Amygdala (tissue), 56 donors: ENCODE results near the gene B3GALT4.
"Not testable (repeated sequence)": the region's sequence is repeated elsewhere in the genome, so short reads cannot be mapped to it uniquely, and the experiment has no call there.

Experiments
- DNase-seq, 56 donors: peaks; one replicate each; lab custom pipeline; 2025; lab: John Stamatoyannopoulos, UW

B3GALT4 gene

GRCh38 chr6:33276864-33277662 is at the start of gene B3GALT4:
B3GALT4 (plus strand) TSS chr6:33277123; CDS start chr6:33277420, 297 bp downstream.
- DNase-seq, result peak in 40 of 56 donors; percentile 12 to 75 (median 50)

DNA sequence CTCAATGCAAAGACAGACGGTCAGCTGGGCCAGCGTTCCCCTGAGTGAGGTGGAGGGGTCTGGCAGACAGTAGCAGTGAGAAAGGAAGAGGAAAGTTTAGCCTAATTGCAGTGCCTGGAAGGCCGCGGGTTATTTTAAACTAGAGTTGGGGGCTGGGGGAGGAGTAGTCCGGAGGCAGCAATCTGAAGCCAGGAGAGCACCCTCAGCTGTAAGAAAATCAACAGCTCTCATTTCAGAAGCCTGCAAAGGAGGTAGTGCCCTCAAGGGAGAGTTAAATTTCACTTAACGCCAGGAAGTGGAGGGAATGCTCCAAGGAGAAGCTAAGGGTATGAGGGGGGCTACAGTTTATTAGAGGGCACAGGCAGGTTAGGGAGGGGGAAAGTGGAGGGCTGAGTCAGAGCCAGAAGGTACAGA is 41.7 kb upstream of the B3GALT4 start:
- no peak for DNase-seq

DNA sequence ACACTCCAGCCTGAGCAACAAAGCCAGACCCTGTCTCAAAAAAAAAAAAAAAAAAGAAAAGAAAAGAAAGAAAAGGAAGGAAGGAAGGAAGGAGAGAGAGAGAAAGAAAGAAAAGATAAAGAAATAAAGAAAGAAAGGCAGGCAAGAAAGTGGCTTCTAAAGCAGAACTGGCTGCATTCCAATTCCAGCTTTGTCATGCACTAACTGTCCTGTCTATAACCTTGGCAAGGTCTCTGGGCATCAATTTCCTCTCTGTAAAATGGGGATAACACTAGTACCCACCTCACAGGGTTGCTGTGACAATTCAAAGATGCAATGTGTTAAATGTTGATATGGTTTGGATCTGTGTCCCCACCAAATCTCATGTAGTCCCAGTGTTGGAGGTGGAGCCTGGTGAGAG is 40.6 kb upstream of the B3GALT4 start:
- no peak for DNase-seq

- DNase-seq, result no peak
These were observed 40.1 kb upstream of the B3GALT4 start for GRCh38 chr6:33236852-33237251.

DNA sequence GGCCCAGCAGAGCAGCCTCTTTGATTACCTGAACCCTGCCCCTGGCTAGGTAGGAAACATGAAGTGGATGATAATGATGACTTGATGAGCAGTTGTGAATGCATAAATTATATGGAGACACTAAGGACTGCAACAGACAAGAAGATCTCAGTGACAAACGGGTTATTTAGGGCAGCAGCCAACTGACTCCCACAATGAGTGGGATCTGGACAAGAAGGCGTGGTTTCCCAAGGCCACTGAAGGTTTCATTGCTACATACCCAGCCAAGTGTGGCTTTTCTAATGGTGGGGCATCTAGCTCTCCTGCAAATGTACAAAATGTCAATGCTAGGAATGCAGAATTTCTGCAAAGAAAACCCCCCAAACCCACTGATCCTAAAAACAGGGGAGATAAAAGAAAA is 39.2 kb upstream of the B3GALT4 start:
- DNase-seq, result no peak

DNA sequence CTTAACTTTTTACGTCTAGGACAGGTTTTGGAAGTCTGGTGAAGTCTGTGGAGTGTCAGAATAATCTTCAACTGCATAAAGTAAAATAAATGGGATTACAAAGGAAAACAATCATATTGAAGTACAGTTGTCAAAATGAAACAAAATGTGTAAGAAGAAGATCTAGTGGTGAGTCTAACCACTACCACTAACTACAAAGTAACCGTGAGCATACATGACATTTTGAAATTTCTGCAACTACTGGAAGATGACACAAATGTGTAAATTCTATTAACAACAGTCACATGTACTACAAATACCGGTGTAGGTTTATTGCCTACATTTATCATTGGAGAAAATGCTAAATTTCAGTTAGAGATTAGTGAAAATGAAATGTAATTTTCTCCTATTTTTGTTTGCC is 35.0 kb upstream of the B3GALT4 start:
- DNase-seq, result no peak

DNA sequence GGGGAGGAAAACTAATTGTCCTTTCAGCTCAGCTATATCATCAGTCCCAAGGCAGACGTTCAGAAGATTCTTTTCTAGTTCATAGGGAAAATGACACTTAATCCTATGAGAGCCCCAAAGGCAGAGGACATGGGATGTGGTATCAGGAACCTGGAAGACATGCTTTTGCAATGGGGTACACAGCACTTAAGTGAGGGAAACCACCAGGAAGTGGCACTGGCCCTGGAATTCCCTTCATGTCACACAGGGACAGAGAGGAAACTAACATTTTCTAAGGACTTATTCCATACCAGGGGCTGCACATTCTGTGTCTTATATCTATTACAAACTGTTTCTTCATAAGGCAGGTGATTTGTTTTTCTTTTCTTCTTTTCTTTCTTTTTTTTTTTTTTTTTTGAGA is 33.4 kb upstream of the B3GALT4 start:
- no peak for DNase-seq

DNA sequence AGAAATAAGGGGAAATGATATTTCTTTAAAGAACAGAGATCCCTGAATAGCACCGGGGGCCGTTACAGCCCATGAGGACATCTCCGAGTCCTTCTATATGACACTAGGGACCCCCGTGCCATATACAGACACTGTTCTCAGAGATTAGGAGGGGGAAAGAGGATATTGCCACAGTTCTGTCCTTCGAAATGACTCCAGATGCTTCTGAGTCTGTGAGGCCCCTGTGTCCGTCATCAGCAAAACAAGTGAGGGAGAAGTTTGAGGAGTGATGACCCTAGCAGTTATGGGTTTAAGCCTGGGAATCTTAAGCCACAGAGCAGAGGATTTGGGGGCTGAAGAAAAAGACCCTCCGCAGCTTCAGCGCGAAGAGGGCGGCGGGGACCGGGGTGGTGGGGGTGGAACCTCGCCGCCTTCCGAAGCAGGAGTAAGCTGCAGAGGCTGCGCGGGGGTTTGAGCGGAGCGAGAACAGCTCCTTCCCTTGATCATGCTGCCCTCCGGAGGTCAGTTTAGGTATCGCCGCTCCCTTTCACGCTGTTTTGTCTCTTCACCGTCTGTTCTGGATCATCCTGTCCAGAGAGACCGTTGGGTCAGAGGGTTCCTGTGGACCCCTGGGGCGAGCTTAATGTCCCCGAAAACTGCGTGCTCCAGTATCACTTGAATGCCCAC is 28.8 kb upstream of the B3GALT4 start:
- peak; percentile 12 to 90 (median 70) for DNase-seq

DNA sequence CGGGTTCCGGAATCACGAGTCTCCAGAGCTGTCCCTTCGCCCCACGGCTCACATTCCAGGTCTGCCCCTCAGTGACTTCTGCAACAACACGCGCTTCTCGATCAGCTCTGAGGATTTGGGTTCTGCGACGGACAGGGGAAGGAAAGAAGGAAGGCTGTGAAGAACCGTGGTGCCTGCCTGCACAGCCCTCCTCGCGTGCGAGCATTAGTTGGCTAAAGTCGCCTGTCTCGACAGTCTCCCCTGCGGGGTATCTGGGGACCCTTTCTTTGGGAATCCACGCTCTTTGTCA is 28.3 kb upstream of the B3GALT4 start:
- DNase-seq, result peak in 6 of 56 donors; percentile 50 to 78 (median 62)

DNA sequence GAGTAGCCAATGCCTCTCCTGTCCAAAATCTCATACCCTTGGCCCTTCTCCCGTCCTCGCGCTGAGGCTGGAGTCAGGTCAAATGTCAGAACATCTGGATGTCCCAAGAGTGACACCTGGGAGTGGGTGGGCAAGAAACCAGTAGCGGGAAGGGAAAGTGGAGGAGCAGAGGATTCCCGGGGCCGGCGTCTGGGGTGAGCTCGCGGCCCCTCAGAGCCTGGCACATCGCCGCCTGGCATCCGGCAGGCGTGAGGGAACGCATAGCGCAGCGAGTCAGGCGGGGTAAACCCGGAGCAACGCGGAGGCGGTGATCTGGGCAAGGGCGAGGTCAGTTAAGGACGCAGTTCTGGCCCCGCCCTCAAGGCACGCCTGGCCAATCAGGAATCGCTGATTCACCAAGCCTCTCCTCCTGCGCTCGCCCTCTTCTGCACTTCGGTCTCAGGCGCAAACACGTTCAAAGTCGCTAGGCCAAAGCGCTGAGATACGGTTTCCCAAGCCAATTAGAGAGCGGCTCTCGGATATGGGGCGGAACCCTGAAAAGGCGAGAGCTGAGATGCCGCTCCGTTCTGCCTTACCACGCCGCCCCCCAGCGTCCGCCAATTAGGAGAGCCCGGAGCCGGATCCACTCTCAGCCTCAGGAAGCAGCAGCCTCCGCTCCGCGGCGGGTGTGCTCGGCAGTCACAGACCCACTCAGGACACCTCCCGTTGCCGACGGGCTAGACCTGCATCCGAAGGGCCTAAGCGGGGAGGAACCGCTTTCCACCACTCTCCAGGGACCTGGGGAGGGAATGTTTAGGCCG is 27.8 kb upstream of the B3GALT4 start:
- DNase-seq, result peak; percentile 29 to 99 (median 95)

GRCh38 chr6:33249732-33250630 is 26.9 kb upstream of the B3GALT4 start:
- DNase-seq, result peak in 3 of 56 donors; percentile 0 to 23 (median 2)

DNA sequence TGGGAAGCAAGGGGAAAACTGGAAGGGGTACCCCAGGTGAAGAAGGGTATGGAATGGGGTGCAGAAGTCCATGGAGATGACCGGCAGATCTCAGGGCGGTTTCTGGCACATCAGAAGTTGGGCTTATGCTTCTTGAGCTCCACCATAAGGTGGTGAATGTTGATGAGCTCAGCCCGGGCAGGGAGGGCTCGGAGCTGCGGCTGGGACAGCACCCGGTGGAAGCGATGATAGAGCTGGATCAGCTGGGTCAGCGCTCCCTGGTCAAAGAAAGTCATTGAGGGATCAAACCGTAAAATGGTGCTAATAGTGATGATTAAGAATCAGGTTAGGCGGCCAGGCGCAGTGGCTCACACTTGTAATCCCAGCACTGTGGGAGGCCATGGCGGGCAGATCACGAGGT is 26.2 kb upstream of the B3GALT4 start:
- no peak for DNase-seq

DNA sequence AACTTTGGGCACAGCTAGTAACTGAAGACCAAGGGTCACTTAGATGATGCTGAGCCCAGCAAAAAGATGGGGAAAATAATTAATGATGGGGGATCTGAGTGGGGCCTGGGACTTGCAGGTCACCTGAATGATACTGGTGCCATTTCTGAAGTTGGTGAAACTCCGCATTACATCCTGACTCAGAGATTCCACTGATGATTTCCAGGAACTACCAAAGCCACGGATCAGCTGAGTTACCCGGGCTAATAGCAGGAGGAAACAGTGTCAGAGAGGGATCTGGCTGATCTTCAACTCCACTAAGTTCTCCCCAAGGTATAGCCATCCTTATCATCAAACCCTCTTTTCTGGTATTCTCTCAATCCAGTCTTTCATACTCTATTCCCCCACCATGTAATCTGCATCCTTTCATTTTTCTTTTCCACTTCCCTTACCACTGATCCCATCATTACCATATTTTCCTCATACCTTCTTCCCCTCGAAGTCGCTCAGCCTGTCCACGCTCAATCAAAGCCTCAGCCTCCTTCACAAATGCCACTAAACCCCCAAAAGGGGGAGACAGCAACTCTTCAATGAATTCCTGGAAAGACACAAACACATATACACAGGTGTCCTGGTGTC is 25.4 kb upstream of the B3GALT4 start:
- DNase-seq, result no peak

- DNase-seq, result no peak
These were observed 24.2 kb upstream of the B3GALT4 start for GRCh38 chr6:33252759-33253158.

GRCh38 chr6:33254591-33254990 is 22.3 kb upstream of the B3GALT4 start:
- no peak for DNase-seq

GRCh38 chr6:33259032-33259431 is 17.9 kb upstream of the B3GALT4 start:
- no peak for DNase-seq

DNA sequence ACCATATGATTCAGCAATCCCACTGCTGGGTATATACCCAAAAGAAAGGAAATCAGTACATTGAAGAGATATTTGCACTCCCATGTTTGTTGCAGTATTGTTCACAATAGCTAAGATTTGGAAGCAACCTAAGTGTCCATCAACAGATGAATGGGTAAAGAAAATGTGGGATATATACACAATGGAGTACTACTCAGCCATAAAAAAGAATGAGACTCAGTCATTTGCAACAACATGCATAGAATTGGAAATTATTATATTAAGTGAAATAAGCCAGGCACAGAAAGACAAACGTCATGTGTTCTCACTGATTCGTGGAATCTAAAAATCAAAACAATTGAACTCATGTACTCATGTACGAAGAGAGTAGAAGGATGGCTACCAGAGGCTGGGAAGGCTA is 14.4 kb upstream of the B3GALT4 start:
- not testable (repeated sequence) for DNase-seq

GRCh38 chr6:33264015-33264414 is 12.9 kb upstream of the B3GALT4 start:
- no peak for DNase-seq

DNA sequence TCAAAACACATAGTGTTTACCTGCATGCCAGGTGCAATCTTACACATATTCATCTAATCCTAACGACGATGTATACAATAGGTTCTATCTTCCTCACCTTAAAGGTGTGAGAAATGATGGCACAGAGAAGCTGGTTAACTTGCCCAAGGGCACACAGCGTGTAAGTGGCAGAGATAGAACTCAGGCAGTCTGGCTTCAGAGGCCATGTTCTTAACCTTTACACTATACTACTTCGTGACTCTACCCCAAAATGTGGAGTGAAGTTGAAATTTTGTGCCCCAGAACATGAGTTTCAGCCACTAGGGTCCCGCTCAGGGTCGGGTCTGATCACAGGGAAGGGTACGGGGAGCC is 5.8 kb upstream of the B3GALT4 start:
- peak in 1 of 56 donors; percentile 52 for DNase-seq
